Central memory CD4-positive, alpha-beta T cell (primary cell): ENCODE measurements around the gene EID2.

Experiments
- DNase-seq: peaks from one replicate; pipeline ENCODE4 v3.0.0; 2022

The EID2 gene

DNA sequence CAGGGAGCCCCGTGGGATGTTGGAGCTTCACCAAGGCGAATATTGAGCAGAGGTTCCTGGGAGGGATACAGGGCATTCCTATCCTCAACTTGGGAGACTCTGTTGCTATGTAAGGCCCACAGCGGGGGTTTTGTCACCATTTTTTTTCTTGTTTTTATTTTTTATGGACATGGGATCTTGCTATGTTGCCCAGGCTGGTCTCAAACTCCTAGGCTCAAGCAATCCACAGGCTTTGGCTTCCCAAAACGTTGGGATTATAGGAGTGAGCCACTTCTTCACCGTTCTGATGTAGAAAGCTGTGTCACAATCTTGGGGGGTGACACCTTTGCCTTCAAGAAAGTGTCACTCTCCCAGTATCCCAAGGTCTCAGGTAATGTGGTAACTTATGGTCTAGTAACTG is 38.6 kb downstream of the EID2 start:
- no peak for DNase-seq

DNA sequence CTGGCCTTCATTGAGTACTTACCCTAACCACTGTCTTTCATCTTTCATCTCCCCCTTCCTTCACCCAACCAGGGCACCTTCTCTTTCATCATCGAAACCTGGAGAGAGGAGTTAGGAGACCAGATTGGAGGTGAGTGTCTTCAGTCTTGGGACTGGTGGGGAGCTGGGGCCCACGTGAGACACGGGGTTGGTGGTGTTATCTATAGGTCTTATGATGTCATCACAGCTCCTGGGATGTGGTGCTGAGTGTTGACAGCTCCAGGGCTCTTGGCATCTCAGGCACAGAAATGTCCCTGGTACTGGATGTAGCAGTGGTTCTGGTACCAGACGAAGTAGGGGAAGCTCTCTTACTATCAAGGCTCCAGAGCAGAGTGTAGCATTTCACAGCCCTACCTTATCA is 39.4 kb downstream of the EID2 start:
- DNase-seq: no peak

DNA sequence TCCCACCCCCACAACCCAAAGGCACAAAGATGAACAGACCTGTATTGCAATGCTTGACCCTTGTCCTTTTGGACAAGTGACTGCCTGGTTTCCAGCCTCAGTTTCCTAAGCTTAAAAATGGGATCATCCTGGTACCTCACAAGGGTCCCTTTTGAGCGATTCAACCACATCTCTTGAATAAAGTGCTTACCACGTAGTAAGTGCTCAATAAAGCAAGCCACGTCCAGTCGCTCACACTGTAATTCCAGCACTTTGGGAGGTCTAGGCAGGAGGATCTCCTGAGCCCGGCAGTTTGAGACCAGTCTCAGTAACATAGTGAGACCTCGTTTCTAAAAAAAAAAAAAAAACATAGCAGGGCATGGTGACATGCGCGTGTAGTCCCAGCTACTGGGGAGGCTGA is 40.0 kb downstream of the EID2 start:
- DNase-seq: no peak

DNA sequence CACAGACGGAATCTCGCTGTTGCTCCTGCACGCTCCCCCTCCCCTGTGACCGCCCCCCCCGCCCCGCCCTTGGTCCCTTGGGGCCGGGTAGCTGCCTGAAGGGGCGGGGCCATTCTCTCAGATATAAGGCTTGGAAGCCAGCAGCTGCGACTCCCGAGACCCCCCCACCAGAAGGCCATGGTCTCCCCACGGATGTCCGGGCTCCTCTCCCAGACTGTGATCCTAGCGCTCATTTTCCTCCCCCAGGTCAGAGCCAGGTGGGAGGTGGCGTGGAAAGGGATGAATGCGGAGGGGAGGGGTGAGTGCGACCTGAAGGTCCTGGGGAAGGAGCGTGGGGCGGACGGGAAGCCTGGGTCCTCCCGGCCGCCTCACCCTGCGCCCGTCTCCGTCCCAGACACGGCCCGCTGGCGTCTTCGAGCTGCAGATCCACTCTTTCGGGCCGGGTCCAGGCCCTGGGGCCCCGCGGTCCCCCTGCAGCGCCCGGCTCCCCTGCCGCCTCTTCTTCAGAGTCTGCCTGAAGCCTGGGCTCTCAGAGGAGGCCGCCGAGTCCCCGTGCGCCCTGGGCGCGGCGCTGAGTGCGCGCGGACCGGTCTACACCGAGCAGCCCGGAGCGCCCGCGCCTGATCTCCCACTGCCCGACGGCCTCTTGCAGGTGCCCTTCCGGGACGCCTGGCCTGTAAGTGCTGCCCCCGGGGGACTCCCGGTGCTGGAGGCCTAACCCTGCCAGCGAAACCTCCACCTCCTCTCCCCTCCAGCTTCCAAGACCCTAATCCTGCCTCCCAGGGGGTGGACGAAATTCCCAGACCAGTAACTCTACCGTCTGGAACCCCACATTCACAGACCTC is 40.9 kb downstream of the EID2 start, which contains the start of gene DLL3:
DLL3 (plus strand) TSS at position 150 of the 845 bp plus-strand sequence; CDS start at position 178, 28 bp downstream.
- DNase-seq: no peak

DNA sequence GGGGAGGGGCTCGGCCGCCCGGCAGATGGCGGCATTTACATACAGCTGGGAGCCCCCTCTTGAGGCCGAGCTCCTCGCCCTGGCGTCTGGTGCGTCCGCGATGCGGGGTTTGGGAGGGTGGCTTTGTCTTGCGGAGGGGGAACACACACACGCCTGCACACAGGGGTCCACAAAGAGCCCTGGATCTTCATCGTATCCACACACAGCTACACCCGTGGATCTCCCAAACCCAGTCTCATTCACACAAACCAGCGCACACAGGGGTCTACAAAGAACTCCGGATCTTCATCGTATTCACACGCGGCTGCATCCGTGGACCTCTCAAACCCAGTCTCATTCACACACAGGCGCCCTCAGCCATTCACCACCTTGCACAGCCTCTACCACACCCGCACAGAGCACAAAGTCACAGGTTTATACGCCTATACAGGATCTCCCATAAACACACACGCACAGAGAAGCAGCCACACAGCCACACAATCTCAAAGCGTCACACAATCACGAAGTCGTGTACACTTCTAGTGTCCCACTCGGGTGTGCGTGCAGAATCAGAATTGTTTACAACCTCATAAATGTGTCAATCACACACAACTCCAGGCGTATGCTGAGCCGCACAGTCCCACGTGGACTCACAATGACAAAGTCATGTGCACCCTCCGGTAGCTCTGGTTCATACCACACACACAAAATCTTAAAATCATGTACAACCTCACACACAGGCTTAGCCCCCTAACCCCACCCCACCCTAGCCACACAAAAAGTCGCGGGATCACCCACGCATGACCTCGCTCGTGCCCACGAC is 41.8 kb downstream of the EID2 start:
- DNase-seq: no peak

DNA sequence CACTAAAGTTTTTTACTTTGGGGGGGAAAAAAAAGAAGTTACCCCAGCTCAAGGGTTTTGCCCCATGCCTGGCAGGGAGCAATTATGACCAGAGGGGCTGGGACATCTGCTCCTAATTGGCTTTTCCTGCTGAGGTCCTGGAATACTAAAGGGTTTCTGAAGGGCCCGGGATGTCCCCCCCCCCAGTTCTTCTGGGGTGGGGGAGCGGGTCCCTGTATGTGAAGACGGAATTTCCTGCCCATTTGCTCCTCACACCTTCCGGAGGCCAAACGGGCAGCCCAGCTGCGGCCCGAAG is 42.3 kb downstream of the EID2 start:
- no peak for DNase-seq

DNA sequence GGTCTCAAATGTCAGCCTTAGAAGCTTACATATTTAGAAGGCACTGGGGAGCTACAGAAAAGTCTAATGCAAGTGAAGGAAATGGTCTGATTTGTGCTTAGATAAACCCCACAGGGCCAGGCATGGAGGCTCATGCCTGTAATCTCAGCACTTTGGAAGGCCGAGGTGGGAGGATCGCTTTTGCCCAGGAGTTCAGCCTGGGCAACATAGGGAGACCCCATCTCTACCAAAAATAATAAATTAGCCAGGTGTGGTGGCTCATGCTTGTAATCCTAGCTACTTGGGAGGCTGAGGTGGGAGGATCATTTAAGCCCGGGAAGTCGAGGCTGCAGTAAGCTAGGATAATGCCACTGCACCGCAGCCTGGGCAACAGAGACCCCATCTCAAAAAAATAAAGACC is 43.9 kb downstream of the EID2 start:
- DNase-seq: no peak

DNA sequence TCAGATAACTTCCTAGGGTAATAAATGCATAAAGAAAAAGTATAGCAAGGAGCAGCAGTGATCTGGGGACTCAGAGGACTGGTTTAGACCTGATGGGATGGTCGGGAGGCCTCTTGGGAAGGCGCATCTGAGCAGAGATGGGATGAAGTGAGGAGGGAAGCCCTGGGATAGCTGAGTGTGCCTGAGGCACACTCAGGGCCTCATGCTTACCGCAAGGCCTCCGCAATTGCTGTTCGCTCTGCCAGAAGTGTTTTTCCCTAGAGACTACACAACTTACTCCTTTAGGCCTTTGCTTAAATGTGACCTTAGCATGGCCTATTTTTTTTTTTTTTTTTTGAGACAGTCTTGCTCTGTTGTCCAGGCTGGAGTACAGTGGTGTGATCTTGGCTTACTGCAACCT is 45.3 kb downstream of the EID2 start:
- no peak for DNase-seq

DNA sequence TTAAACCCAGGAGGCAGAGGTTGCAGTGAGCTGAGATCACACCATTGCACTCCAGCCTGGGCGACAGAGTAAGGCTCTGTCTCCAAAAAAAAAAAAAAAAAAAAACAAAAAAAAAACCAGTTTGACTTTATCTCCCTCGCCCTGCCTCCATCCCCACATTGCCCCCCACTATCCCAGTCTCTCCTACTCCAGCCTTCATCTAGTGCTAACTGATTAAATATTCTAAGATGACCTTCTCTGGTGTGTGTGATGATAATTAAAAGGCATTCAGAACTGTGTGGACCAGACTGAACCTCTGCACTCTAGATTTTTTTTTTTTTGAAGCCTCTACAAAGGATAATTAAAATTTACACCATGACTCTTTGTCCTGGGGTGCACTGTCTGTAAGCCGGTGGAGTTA is 47.2 kb downstream of the EID2 start:
- no peak for DNase-seq

DNA sequence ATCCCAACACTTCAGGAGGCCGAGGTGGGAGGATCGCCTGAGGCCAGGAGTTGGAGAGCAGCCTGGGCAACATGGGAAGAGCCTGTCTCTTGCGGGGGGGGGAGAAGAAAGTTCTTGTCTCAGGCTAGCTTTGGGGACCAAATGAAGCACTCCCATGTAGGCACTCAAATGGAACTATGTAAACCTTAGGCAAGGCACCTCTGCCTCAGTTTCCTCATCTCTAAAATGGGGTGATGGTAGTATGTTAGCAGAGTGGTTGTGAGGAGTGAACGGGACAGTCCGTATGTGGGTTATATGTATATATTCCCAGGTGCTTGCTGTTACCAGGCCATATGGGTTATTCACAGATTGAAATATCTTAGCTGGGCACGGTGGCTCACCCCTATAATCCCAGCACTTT is 47.7 kb downstream of the EID2 start:
- no peak for DNase-seq

DNA sequence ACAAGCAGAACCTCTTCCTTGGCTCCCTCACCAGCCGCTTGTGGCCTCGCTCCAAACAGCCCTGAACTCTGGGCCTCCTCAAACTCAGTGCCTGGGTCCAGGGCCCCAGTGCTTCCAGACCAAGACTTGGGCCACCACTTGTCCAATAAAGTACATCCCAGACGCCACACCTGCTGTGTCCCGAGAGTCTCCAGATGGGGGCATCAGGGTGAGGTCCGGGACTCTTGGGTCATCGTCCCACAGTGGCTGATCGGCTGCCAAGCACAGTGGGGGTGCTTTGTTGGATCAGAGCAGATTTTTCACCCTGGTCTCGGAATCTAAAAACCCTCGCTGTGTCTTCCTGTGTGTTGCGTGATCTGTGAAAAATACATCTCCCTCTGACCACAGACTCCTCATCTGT is 50.2 kb downstream of the EID2 start:
- no peak for DNase-seq
